Activated T-cell treated with anti-CD3 and anti-CD28 coated beads, Interleukin-2, amount 50 U/mL, for 4 hours (primary cell): ENCODE data around the gene IPO11. TPM values are rescaled to one million over a fixed set of nuclear protein-coding genes. Genes with fewer than 3 reads are reported as not detected.
"Not testable (repeated sequence)": the region's sequence is repeated elsewhere in the genome, so short reads cannot be mapped to it uniquely, and the experiment has no call there.

Source experiments
- ATAC-seq, 2 donors: fragments of 200-7000 bp; cut with Tn5 transposase; one replicate each; pipeline ENCODE4 v1.10.0; 2021
- DNase-seq: peaks from one replicate; pipeline ENCODE4 v3.0.0-alpha.2; 2020
- H3K27me3 Mint-ChIP-seq: one replicate; pipeline ENCODE4 v1.8.0; 2021; ENCODE audit warnings: low read depth, mixed read lengths
- H3K36me3 Mint-ChIP-seq: one replicate; pipeline ENCODE4 v1.8.0; 2022; ENCODE audit warnings: mixed read lengths; ENCODE audit not compliant: insufficient read depth
- H3K4me1 Mint-ChIP-seq: one replicate; pipeline ENCODE4 v1.8.0; 2021; ENCODE audit warnings: low read depth, mixed read lengths
- H3K4me3 Mint-ChIP-seq: one replicate; pipeline ENCODE4 v1.8.0; 2021; ENCODE audit warnings: mild to moderate bottlenecking, moderate library complexity, mixed read lengths
- H3K9me3 Mint-ChIP-seq: one replicate; pipeline ENCODE4 v1.8.0; 2021; ENCODE audit warnings: mixed read lengths
- total RNA-seq, 3 donors: library from RNA; stranded (reverse); gene quantifications; one replicate each; pipeline ENCODE4 v1.2.1, GENCODE V29; 2021

IPO11 gene
- total RNA-seq, 3 donors from 2014 or later: 56.1 to 70.4 (median 60.5) TPM

DNA sequence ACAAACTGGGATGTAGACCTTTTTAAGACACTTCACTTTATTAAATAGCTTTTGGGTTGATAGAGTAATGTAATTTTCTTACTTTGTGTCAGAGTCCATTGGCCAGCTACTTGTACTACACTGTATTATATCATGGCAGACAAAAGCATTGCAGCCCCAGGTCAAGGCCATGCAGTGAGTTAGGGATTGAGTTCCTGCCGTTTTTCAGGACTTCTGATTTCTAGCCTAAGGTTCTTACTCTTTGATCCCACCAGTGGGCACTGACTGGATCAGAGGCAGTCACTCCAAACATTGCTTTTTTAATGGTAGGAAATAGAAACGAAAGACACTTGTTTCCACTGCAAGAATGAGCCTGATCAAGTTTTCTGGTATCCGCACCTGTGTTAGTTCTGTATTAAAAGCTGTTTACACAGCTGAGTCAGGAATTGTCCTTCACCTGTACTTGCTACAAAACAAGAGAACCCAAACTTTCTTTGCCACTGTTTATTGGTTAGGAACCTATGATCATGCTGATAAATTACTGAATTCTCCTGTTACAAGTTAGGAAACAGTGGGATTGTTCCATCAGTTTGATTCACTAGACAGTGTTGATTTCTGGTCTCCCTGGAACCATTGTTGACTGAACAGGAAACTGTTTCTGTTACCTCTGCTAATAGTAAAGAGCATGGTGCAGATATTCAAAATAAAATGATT lies 188.1 kb downstream of the IPO11 start:
- ATAC-seq: no peak
- no peak for DNase-seq
- no peak overlapping the region for H3K4me3 Mint-ChIP-seq
- H3K9me3 Mint-ChIP-seq: no peaks in the 10 kb centered on the region
- H3K27me3 Mint-ChIP-seq: no peaks in the 10 kb centered on the region
- peaks cover 2% of the 10 kb centered on the region for H3K4me1 Mint-ChIP-seq
- H3K36me3 Mint-ChIP-seq: peaks cover 8% of the 10 kb centered on the region

DNA sequence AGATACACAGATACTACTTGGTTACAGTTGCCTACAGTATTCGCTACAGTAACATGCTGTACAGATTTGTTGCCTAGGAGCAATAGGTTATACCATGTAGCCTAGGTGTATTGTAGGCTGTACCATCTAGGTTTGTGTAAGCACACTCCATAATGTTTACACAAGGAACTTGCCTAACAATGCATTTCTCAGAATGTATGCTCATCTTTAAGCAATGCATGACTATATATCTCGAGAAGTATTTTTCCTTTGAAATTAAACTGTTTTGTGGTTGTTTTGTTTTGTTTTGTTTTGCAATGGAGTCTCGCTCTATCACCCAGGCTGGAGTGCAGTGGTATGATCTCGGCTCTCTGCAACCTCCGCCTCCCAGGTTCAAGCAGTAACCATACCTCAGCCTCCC lies 191.4 kb downstream of the IPO11 start:
- H3K4me1 Mint-ChIP-seq: peaks cover 11% of the 10 kb centered on the region

DNA sequence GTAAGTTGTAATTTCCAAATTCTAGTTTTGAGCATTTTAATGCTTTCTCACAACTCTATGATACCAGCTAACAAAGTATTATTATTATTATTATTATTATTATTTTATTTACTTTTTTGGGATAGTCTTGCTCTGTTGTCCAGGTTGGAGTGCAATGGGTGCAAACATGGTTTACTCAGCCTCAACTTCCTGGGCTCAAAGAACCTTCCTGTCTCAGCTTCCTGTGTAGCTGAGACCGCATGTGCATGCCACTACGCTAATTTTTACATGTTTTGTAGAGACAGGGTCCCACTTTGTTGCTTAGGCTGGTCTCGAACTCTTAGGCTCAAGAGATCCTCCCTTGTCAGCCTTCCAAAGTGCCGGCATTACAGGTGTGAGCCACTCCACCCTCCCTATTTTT lies 193.1 kb downstream of the IPO11 start:
- DNase-seq (no peak), ATAC-seq (no peak)
- Mint-ChIP-seq H3K4me3 (no peak overlapping the region), H3K9me3 (no peaks in the 10 kb centered on the region), H3K4me1 (peaks cover 11% of the 10 kb centered on the region), H3K36me3 (peaks cover 27% of the 10 kb centered on the region), H3K27me3 (no peaks in the 10 kb centered on the region)

More for the DNA sequence above, 191.4 kb downstream of the IPO11 start:
- no peaks in the 10 kb centered on the region for H3K9me3 Mint-ChIP-seq
- peaks cover 14% of the 10 kb centered on the region for H3K36me3 Mint-ChIP-seq
- DNase-seq (no peak), ATAC-seq (no peak)
- H3K27me3 Mint-ChIP-seq: no peaks in the 10 kb centered on the region
- no peak overlapping the region for H3K4me3 Mint-ChIP-seq

DNA sequence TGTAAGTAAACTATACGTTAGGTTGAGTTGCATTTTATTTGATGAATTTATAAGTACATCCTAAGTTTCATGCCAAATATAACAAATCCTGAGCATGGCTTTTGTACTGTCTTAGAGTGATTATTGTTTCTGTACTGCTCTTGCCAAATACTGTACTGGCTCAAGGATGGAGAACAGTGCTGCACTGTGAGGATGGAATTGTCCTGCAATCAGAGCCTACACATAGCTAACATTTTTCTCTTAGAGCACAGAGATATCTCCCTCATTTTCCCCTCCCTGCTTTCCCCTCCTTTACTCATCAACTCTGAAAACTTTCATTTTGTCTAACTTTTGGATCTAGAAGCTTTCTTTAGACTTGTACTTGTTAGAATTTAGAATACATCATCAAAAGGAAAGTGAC lies 194.3 kb downstream of the IPO11 start:
- ATAC-seq: no peak
- peaks cover 31% of the 10 kb centered on the region for H3K36me3 Mint-ChIP-seq
- no peaks in the 10 kb centered on the region for H3K27me3 Mint-ChIP-seq
- no peak overlapping the region for H3K4me3 Mint-ChIP-seq
- DNase-seq: no peak
- H3K9me3 Mint-ChIP-seq: no peaks in the 10 kb centered on the region
- H3K4me1 Mint-ChIP-seq: peaks cover 11% of the 10 kb centered on the region

DNA sequence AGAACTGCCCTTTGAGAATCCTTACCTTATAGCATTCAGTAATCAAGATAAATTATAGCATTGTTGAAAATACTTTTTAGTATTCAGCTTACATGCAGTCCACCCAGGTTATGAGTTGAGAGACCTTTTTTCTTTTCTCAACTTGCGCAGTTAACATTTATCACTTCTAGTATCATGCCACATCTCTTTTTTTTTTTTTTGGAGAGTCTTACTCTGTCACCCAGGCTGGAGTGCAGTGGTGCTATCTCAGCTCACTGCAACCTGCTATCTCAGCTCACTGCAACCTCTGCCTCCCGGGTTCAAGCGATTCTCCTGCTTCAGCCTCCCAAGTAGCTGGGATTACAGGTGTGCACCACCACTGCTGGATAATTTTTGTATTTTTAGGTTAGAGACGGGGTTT lies 195.1 kb downstream of the IPO11 start:
- H3K27me3 Mint-ChIP-seq: no peaks in the 10 kb centered on the region
- ATAC-seq: no peak
- peaks cover 11% of the 10 kb centered on the region for H3K4me1 Mint-ChIP-seq
- no peaks in the 10 kb centered on the region for H3K9me3 Mint-ChIP-seq
- no peak overlapping the region for H3K4me3 Mint-ChIP-seq
- H3K36me3 Mint-ChIP-seq: peaks cover 34% of the 10 kb centered on the region
- no peak for DNase-seq

DNA sequence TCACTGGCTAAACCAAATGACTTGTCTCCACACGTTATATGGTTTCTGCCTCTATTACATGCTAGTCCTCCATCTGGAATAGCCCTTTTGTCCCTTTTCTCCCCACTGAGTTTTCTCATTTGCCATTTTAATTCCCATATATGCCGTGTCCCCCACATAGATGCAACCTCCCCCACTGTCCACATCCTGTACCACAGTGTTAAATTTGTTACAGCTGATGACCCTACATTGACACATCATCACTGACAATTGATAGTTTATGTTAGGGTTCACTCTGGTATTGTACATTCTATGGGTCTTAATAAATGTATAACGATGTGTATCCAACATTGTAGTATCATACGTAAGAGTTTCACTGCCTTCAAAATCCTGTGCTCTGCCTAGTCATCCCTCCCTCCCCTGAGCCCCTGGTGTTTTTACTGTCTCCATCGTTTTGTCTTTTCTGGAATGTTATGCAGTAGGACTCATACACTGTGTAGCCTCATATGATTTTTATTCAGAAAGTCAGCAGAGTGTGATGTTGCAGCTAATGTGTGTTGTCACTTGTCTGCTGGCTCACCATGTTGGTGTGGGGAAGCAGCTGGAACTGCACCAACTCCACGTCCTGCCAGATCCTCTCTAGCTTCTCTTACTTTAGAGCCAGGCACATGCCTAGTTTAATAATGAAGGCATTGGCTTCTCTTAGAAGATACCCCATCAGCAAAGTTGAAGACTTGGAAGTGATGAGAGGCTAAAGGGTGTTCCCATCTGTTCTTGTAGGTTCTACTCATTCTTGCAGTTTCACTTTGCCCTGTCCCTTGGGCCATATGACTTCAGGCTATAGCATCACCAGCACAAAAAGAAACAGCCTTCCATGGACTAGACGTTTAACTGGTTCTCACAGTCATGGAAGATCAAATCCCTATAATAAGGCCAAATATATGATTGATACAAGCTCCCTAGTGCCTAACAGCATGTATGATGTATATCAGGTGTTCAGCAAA lies 196.3 kb downstream of the IPO11 start:
- H3K27me3 Mint-ChIP-seq: no peaks in the 10 kb centered on the region
- DNase-seq (no peak), ATAC-seq (no peak)
- no peak overlapping the region for H3K4me3 Mint-ChIP-seq
- H3K9me3 Mint-ChIP-seq: no peaks in the 10 kb centered on the region
- H3K4me1 Mint-ChIP-seq: peaks cover 11% of the 10 kb centered on the region
- peaks cover 40% of the 10 kb centered on the region for H3K36me3 Mint-ChIP-seq

DNA sequence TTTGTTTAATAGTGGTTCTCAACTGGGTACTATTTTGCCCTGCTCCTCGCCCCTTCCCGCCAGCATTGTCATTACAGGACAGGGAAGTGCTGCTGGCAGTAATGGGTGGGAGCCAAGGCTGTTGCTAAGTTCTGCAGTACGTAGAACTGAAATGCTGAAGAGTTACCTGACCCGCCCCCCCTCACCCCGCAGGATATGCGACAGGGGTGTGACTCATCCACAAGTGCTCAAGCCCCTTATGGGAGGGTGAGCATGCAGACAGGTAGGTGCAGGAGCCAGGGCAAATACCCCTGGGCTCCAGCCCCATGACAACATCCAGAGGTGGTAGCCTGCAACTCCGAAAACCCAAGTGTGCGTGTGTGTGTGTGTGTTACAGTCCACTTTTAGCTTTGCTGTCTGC lies 201.8 kb downstream of the IPO11 start:
- Mint-ChIP-seq H3K4me3 (no peak overlapping the region), H3K27me3 (no peaks in the 10 kb centered on the region), H3K4me1 (no peaks in the 10 kb centered on the region), H3K36me3 (peaks cover 33% of the 10 kb centered on the region), H3K9me3 (no peaks in the 10 kb centered on the region)
- DNase-seq: no peak
- ATAC-seq: no peak

DNA sequence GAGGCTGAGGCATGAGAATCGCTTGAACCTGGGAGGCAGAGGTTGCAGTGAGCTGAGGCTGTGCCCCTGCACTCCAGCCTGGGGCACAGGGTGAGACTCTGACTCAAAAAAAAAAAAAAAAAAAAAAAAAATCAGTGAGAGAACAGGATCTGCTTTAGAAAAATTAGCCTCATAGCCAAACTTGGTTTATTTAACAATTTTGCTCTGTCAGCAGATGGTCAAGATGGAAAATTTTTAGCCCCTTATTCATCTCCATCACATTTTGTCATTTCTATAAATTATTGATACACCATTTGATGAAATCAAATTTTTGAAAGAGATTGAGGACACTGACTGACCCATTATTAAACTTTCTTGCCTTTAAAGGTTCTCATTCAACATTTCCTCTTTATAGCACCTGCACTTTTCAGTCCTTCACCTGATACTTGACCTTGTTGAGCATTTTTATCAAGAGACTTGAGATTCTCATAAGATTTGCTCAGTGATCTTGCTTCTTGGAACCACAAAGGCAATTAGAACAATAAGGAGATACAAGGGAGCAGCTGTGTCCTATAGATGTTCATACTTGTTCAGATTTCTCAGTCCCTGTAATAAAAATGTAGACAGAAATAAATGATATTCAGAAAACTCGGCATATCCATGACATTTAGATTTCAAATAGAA lies 204.2 kb downstream of the IPO11 start:
- Mint-ChIP-seq H3K36me3 (peaks cover 20% of the 10 kb centered on the region), H3K9me3 (no peaks in the 10 kb centered on the region), H3K27me3 (no peaks in the 10 kb centered on the region), H3K4me1 (no peaks in the 10 kb centered on the region), H3K4me3 (no peak overlapping the region)
- no peak for DNase-seq
- no peak for ATAC-seq

DNA sequence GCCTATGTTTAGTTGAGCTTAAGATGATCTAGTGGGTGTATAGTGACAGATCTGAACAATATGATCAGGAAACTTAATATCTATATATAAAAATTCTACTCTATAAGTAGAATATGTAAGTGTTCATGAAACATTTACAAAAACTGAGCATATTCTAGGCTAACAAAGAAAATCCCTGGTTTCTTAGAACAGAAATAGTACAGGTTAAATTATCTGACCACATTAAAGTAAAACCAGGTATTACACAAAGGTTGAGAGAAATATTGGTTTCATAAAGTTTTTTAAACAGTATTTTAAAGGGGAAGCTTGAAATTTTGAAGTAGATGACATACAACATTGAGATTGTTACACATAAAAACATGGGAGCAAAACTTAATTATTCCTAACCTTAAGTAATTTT lies 205.4 kb downstream of the IPO11 start:
- ATAC-seq (no peak), DNase-seq (no peak)
- Mint-ChIP-seq H3K27me3 (no peaks in the 10 kb centered on the region), H3K36me3 (peaks cover 14% of the 10 kb centered on the region), H3K4me3 (no peak overlapping the region), H3K4me1 (no peaks in the 10 kb centered on the region), H3K9me3 (no peaks in the 10 kb centered on the region)

DNA sequence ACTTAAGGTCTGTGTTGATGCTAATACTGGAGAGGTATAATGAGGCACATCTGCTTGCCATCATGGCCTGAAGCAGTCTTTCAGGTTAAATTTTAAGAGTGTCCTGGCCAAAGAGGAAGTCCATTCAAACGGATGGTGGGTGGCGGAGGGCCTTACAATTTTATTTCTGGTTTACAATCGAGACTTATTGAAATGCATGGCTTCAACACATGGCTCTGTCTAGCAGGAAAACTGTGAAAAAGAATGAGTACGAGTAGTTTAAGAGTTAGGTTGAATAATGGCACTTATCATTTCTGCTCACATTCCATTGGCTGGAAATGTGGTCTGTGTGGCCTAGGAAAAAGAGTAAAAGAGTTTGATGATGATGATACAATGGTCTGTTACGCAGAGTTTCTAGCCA lies 208.2 kb downstream of the IPO11 start:
- no peak for ATAC-seq
- no peaks in the 10 kb centered on the region for H3K9me3 Mint-ChIP-seq

DNA sequence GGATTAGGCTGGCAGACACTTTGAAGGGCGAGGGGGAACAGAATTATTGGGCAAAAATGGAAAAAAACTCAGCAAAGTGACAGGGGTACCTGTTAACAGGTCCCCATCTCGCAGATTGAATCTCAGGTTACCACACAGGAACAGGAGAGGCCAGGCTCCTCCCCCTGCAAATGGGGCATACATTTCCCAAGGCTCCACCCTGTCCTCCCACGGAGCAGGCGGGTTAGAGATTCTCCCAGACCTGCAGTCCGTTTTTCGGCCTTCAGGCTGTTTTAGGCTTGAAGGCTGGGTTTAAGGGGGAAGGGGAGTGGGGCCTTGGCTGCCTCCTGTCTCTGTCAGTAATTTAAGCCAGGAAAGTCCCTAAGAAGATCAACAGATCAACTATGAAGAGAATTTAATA lies 208.7 kb downstream of the IPO11 start:
- no peaks in the 10 kb centered on the region for H3K27me3 Mint-ChIP-seq
- peaks cover 2% of the 10 kb centered on the region for H3K36me3 Mint-ChIP-seq
- no peaks in the 10 kb centered on the region for H3K4me1 Mint-ChIP-seq
- H3K4me3 Mint-ChIP-seq: no peak overlapping the region
- DNase-seq (no peak), ATAC-seq (no peak)
- no peaks in the 10 kb centered on the region for H3K9me3 Mint-ChIP-seq

More for the DNA sequence above, 208.2 kb downstream of the IPO11 start:
- H3K4me3 Mint-ChIP-seq: no peak overlapping the region
- H3K4me1 Mint-ChIP-seq: no peaks in the 10 kb centered on the region
- DNase-seq: no peak
- no peaks in the 10 kb centered on the region for H3K27me3 Mint-ChIP-seq
- peaks cover 2% of the 10 kb centered on the region for H3K36me3 Mint-ChIP-seq

DNA sequence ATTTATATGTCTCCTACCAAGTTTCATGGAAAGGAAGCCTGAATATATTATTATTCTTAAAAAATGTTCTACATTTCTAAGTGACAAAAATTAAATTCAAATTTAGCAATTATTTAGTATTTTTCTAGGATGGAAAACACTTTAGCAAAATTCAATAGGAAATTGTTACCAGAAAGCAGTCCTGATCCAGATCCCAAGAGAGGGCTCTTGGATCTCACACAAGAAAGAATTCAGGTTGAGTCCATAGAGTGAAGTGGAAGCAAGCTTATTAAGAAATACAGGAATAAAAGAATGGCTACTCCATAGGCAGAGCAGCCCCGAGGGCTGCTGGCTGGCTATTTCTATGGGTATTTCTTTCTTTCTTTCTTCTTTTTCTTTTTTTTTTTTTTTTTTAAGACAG lies 210.7 kb downstream of the IPO11 start:
- Mint-ChIP-seq H3K27me3 (no peaks in the 10 kb centered on the region), H3K4me1 (no peaks in the 10 kb centered on the region), H3K4me3 (no peak overlapping the region), H3K36me3 (peaks cover 2% of the 10 kb centered on the region), H3K9me3 (no peaks in the 10 kb centered on the region)
- ATAC-seq (no peak), DNase-seq (no peak)

DNA sequence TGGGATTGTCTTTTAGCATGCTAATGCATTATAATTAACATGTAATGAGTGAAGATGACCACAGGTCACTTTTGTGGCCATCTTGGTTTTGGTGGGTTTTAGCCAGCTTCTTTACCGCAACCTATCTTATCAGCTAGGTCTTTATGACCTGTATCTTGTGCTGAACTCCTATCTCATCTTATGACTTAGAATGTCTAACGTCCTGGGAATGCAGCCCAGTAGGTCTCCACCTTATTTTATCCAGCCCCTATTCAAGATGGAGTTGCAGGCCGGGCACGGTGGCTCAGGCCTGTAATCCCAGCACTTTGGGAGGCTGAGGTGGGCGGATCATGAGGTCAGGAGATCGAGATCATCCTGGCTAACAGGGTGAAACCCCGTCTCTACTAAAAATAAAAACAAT lies 211.9 kb downstream of the IPO11 start:
- H3K36me3 Mint-ChIP-seq, ATAC-seq, DNase-seq, H3K4me3 Mint-ChIP-seq, H3K27me3 Mint-ChIP-seq, H3K9me3 Mint-ChIP-seq, H3K4me1 Mint-ChIP-seq: not testable (repeated sequence)

DNA sequence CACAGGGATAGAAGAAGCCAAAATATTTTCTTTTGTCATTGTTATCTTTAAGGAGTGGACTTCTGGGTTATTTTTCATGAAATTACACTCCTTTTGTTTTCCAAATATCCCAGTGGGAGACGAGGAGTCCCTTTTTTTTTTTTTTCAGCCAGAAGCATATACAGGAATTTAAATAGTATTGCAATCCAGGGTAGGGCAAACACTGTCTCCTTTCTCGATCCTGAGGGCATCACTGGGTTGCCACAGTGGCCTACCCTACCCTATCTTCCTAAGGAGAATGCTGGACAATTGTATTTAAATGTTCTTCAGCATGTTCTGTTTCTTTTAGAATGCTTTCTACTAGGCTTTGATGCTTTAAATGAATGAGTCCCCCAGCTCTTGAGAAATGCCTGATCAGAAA lies 214.0 kb downstream of the IPO11 start:
- Mint-ChIP-seq H3K27me3 (no peaks in the 10 kb centered on the region), H3K36me3 (peaks cover 10% of the 10 kb centered on the region), H3K9me3 (no peaks in the 10 kb centered on the region), H3K4me1 (no peaks in the 10 kb centered on the region), H3K4me3 (no peak overlapping the region)
- ATAC-seq: no peak
- DNase-seq: no peak
